Memory B cell (primary cell): ENCODE data around the gene CCT6A.
"Not testable (repeated sequence)": the region's sequence is repeated elsewhere in the genome, so short reads cannot be mapped to it uniquely, and the experiment has no call there.

Experiments used
- ATAC-seq: fragments of 150-1000 bp; cut with Tn5 transposase; 2 replicates; pipeline ENCODE4 v1.10.0; 2021; ENCODE audit warnings: low read depth, mild to moderate bottlenecking, moderate library complexity
- DNase-seq, 2 donors: peaks; one replicate each; pipeline ENCODE4 v3.0.0; 2022; ENCODE audit warnings: low spot score in 2 of 2
- H3K27ac Mint-ChIP-seq: one replicate; pipeline ENCODE4 v1.8.0; 2022; ENCODE audit warnings: mild to moderate bottlenecking, moderate library complexity, mixed read lengths
- H3K27me3 Mint-ChIP-seq: one replicate; pipeline ENCODE4 v1.8.0; 2022; ENCODE audit warnings: mixed read lengths
- H3K36me3 Mint-ChIP-seq: one replicate; pipeline ENCODE4 v1.8.0; 2022; ENCODE audit warnings: mild to moderate bottlenecking, mixed read lengths
- H3K4me1 Mint-ChIP-seq: one replicate; pipeline ENCODE4 v1.8.0; 2022; ENCODE audit warnings: mixed read lengths
- H3K4me3 Mint-ChIP-seq: one replicate; pipeline ENCODE4 v1.8.0; 2022; ENCODE audit warnings: mild to moderate bottlenecking, moderate library complexity, mixed read lengths
- H3K9me3 Mint-ChIP-seq: one replicate; pipeline ENCODE4 v1.8.0; 2022; ENCODE audit warnings: mixed read lengths

CCT6A gene

GRCh38 chr7:56098187-56099008, 46.8 kb downstream of the CCT6A start:
- peaks cover 18% of the 10 kb centered on the region for H3K36me3 Mint-ChIP-seq
- not testable (repeated sequence) for H3K4me1 Mint-ChIP-seq, H3K27ac Mint-ChIP-seq, ATAC-seq, H3K4me3 Mint-ChIP-seq, DNase-seq, H3K27me3 Mint-ChIP-seq, H3K9me3 Mint-ChIP-seq

DNA sequence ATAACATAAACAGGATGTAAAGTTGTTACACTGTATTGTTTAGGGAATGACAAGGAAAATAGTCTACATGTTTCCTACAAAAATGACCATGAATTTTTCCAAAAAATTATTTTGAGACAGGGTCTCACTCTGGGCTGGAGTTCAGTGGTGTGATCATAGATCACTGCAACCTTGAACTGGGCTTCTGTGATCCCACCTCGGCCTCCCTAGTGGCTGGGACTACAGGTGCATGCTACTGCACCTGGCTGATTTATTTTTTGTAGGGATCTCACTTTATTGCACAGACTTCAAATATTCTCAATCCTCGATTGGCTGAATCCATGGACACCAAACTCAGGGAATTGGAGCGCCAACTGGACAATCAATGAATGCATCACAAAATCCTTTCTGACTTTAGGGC, 48.1 kb downstream of the CCT6A start:
- H3K36me3 Mint-ChIP-seq: peaks cover 21% of the 10 kb centered on the region

DNA sequence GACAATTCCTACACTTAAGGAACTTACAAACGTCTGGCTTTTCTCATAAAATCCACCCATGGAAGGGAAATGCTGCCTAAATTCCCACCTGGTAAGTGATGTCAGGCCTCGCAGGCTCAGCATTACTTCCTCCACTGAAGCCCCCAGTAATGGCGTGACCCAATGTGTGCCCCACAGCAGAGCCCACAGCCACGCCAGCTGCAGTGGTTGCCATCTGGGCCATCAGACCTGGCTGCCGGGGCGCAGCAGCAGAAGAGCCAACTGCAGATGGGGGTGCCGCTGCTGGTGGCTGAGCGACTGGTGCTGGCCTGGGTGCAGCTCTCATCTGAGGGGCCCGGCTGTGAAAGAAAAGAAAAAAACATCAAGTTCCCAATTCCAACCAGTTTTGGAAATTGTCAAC, 52.6 kb downstream of the CCT6A start:
- Mint-ChIP-seq H3K36me3 (peaks cover 20% of the 10 kb centered on the region), H3K4me1 (peaks cover 23% of the 10 kb centered on the region)
- H3K9me3 Mint-ChIP-seq, H3K4me3 Mint-ChIP-seq, H3K27me3 Mint-ChIP-seq, ATAC-seq, DNase-seq, H3K27ac Mint-ChIP-seq: not testable (repeated sequence)

More for the DNA sequence above, 48.1 kb downstream of the CCT6A start:
- H3K27ac Mint-ChIP-seq: peak overlapping the region; percentile 55
- DNase-seq: no peak
- no peak overlapping the region for H3K4me3 Mint-ChIP-seq
- no peaks in the 10 kb centered on the region for H3K27me3 Mint-ChIP-seq
- no peaks in the 10 kb centered on the region for H3K9me3 Mint-ChIP-seq
- H3K4me1 Mint-ChIP-seq: peaks cover 5% of the 10 kb centered on the region
- ATAC-seq: no peak

DNA sequence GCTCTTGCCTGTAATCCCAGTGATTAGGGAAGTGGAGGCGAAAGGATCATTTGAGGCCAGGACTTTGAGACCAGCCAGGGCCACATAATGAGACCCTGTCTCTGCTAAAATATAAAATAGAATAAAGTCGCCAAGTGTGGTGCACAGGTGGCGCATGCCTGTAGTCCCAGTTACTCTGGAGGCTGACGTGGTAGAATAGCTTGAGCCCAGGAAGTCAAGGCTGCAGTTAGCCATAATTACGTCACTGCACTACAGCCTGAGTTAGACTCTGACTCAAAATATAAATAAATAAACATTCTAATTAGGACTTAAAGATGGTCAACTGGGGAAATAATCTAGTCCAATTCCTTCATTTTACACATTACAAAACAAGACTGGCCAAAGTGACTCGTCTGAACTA, 53.9 kb downstream of the CCT6A start:
- ATAC-seq: no peak
- DNase-seq: no peak

GRCh38 chr7:56106108-56107073, 54.8 kb downstream of the CCT6A start, which contains the start of gene CHCHD2:
Gene CHCHD2 (minus strand): TSS chr7:56106476. CDS start chr7:56106413, 63 bp downstream.
- peaks cover 2% of the 10 kb centered on the region for H3K27me3 Mint-ChIP-seq
- peaks cover 6% of the 10 kb centered on the region for H3K36me3 Mint-ChIP-seq
- peak within 1 kb of the TSS; percentile 98 for H3K27ac Mint-ChIP-seq
- H3K9me3 Mint-ChIP-seq: no peaks in the 10 kb centered on the region
- peaks cover 20% of the 10 kb centered on the region for H3K4me1 Mint-ChIP-seq
- DNase-seq (peak; percentile 78 to 88), ATAC-seq (peak; percentile 97)
- H3K4me3 Mint-ChIP-seq: peak within 1 kb of the TSS; percentile 100

More for the DNA sequence above, 53.9 kb downstream of the CCT6A start:
- Mint-ChIP-seq H3K36me3 (peaks cover 13% of the 10 kb centered on the region), H3K4me3 (peak overlapping the region; percentile 100), H3K27me3 (peaks cover 2% of the 10 kb centered on the region), H3K4me1 (peaks cover 20% of the 10 kb centered on the region), H3K9me3 (no peaks in the 10 kb centered on the region), H3K27ac (peak overlapping the region; percentile 98)

DNA sequence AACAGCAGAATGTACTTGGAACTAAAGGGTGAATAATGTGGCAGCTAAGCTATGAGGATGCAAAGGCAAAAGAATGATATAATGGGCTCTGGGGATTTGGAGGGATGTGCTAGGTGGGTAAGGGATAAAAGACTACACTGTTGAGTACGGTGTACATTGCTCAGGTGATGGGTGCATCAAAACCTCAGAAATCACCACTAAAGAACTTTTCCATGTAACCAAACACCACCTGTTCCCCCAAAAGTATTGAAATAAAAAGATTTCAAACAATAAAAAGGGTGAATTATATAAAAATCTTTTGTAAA, 56.3 kb downstream of the CCT6A start:
- Mint-ChIP-seq H3K4me1 (peaks cover 20% of the 10 kb centered on the region), H3K27ac (no peak overlapping the region), H3K27me3 (peaks cover 2% of the 10 kb centered on the region), H3K4me3 (no peak overlapping the region), H3K36me3 (peaks cover 5% of the 10 kb centered on the region), H3K9me3 (no peaks in the 10 kb centered on the region)
- ATAC-seq (no peak), DNase-seq (no peak)

GRCh38 chr7:56110611-56111010, 59.0 kb downstream of the CCT6A start:
- DNase-seq (no peak), ATAC-seq (no peak)
- Mint-ChIP-seq H3K4me1 (peaks cover 17% of the 10 kb centered on the region), H3K27me3 (peaks cover 2% of the 10 kb centered on the region), H3K9me3 (no peaks in the 10 kb centered on the region), H3K4me3 (no peak overlapping the region), H3K27ac (no peak overlapping the region), H3K36me3 (peaks cover 2% of the 10 kb centered on the region)

- H3K4me3 Mint-ChIP-seq, H3K27ac Mint-ChIP-seq, H3K9me3 Mint-ChIP-seq, ATAC-seq, H3K27me3 Mint-ChIP-seq, DNase-seq, H3K4me1 Mint-ChIP-seq, H3K36me3 Mint-ChIP-seq: not testable (repeated sequence)
These were observed 60.7 kb downstream of the CCT6A start for GRCh38 chr7:56112244-56112643.
